Kidney epithelial cell (primary cell): Measurements from ENCODE around the gene NUDT17. TPM values are rescaled to one million over a fixed set of nuclear protein-coding genes. Genes with fewer than 3 reads are reported as not detected.
A peak's percentile ranks its signal among the peaks of the same experiment; 100 is the strongest.

ENCODE experiments used
- DNase-seq: peaks from one replicate; pipeline ENCODE4 v3.0.0-alpha.2; 2010; ENCODE audit warnings: low read depth
- H3K27me3 ChIP-seq: 2 replicates; pipeline ENCODE4 v1.6.0; 2011; ENCODE audit warnings: low read length; ENCODE audit not compliant: control insufficient read depth, insufficient read depth
- H3K36me3 ChIP-seq: 2 replicates; pipeline ENCODE4 v1.5.1; 2011; ENCODE audit warnings: low read length; ENCODE audit not compliant: control insufficient read depth, insufficient read depth
- H3K4me3 ChIP-seq: 2 replicates; pipeline ENCODE4 v1.5.1; 2011; ENCODE audit warnings: low read depth, mild to moderate bottlenecking, control low read depth, low read length
- total RNA-seq: library from RNA; depleted of rRNA; stranded (reverse); fragments of >200 nt; gene quantifications from 2 replicates; pipeline ENCODE4 v1.2.3, GENCODE V29; 2015
- TF ChIP-seq, protein P1 (sequence below): IDR thresholded peaks from 2 replicates; pipeline ENCODE4 v1.5.1; 2011; ENCODE audit warnings: mild to moderate bottlenecking, moderate library complexity, low read length, control low read depth, inconsistent platforms; ENCODE audit not compliant: insufficient read depth, poor library complexity, severe bottlenecking

The NUDT17 gene
- total RNA-seq, 1 donor from 2014 or later = 2.5 TPM

- TF ChIP-seq, protein P1, sequence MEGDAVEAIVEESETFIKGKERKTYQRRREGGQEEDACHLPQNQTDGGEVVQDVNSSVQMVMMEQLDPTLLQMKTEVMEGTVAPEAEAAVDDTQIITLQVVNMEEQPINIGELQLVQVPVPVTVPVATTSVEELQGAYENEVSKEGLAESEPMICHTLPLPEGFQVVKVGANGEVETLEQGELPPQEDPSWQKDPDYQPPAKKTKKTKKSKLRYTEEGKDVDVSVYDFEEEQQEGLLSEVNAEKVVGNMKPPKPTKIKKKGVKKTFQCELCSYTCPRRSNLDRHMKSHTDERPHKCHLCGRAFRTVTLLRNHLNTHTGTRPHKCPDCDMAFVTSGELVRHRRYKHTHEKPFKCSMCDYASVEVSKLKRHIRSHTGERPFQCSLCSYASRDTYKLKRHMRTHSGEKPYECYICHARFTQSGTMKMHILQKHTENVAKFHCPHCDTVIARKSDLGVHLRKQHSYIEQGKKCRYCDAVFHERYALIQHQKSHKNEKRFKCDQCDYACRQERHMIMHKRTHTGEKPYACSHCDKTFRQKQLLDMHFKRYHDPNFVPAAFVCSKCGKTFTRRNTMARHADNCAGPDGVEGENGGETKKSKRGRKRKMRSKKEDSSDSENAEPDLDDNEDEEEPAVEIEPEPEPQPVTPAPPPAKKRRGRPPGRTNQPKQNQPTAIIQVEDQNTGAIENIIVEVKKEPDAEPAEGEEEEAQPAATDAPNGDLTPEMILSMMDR = no peak
- Histone ChIP-seq H3K4me3 (no peak overlapping the region), H3K36me3 (no peaks in the 10 kb centered on the region), H3K27me3 (peaks cover 3% of the 10 kb centered on the region)
- no peak for DNase-seq
These were observed 34.3 kb downstream of the NUDT17 start for GRCh38 chr1:145879775-145880174.

GRCh38 chr1:145884675-145885074 is 39.2 kb downstream of the NUDT17 start:
- Histone ChIP-seq H3K36me3 (no peaks in the 10 kb centered on the region), H3K4me3 (no peak overlapping the region), H3K27me3 (peaks cover 7% of the 10 kb centered on the region)
- DNase-seq = no peak
- TF ChIP-seq, protein P1 = no peak

DNA sequence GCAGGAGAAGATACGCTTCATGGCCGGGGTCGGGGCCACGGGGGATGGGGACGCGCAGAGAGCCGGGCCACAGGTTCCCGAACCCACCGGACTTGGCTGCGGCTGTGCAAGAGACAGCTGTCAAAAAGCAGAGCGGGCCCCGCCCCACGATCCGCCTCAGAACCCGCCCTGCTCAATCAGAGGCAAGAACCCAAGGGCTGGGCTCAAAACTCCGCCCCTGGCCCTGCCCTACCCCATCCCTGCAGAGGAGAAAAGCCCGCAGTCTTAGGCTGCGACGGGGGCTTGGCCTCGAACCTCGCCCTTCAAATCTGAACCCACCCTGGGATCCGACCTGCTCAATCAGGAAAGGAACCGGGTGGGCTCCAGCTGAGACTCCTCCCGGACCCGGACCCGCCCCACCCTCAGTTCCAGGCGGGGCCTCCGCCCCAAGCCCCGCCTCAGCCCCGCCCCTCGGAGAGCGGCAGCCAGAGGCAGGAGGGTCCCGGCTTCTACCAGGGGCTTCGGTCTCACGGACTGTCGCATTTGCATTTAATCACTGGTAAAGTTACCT is 40.4 kb downstream of the NUDT17 start, which contains the start of gene ANKRD35:
TSS of gene ANKRD35 (minus strand) at position 129 of the 550 bp plus-strand sequence. CDS start at position 21, 108 bp downstream.
- peaks cover 7% of the 10 kb centered on the region for H3K27me3 ChIP-seq
- TF ChIP-seq, protein P1 = no peak
- peak within 1 kb of the TSS; percentile 38 for H3K4me3 ChIP-seq
- peak; percentile 38 for DNase-seq
- no peaks in the 10 kb centered on the region for H3K36me3 ChIP-seq

DNA sequence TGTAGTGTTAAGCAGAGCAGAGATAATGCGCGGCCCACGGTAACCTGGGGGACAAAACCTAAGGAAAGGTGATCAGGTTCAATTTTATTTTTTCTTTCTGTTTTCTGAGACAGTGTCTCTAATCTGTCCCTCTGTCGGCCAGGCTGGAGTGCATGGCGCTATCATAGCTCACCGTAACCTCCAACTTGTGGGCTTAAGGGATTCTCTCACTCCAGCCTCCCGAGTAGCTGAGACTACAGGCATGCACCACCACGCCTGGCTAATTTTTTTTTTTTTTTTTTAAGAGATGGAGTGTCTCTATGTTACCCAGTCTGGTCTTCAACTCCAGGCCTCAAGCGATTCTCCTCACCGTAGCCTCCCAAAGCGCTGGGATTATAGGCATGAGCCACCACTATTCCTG is 41.0 kb downstream of the NUDT17 start:
- TF ChIP-seq, protein P1 = no peak
- Histone ChIP-seq H3K36me3 (no peaks in the 10 kb centered on the region), H3K27me3 (peaks cover 7% of the 10 kb centered on the region), H3K4me3 (peak overlapping the region; percentile 38)
- DNase-seq = no peak

DNA sequence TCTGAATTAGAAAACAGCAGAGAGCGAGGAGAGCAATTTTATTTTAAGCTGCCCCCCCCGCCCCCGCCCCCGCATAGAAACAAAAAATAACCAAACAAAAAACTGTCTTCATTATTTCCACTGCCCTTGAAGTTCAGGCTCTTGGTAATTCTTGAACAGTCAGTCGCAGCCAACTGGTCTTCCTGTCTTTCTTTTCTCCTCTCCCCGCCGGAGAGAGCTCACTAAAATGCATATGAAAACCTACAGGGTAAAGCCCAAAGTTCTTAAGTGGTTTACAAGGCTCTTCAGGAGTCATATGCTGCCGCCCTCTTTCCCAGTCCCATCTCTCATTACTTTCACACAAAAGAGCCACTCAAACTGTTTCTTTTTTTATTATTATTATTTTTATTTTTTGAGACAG is 41.4 kb downstream of the NUDT17 start:
- TF ChIP-seq, protein P1 = no peak
- Histone ChIP-seq H3K36me3 (no peaks in the 10 kb centered on the region), H3K4me3 (no peak overlapping the region), H3K27me3 (peaks cover 7% of the 10 kb centered on the region)
- DNase-seq = no peak

DNA sequence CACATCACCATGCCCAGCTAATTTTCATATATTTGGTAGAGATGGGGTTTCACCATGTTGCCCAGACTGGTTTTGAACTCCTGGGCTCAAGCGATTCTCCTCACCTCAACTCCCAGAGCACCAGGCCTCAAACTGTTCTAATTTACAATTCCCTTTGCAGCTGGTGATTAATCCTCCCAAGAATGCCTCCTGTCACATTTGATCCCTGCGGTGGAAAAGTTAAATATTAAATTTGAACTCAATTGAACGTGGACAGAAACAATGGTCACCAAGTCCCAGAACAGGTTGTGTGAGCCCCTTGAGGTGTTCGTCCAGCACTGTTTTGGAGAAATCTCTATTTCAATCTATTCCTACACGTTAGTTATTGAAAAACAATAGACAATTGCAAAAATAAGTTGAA is 42.2 kb downstream of the NUDT17 start:
- TF ChIP-seq, protein P1 = no peak
- DNase-seq = peak; percentile 69
- peaks cover 7% of the 10 kb centered on the region for H3K27me3 ChIP-seq

More for the DNA sequence above, 42.2 kb downstream of the NUDT17 start:
- no peaks in the 10 kb centered on the region for H3K36me3 ChIP-seq
- no peak overlapping the region for H3K4me3 ChIP-seq
